A549 (cell line): ENCODE results near the gene PLBD2.

Source experiments
- EP300 ChIP-seq, 2 experiments: fragments of >200 bp; sonication (Bioruptor Twin); formaldehyde crosslinking; IDR thresholded peaks; 2 replicates in 1 of 2; 3 replicates in 1 of 2; pipeline ENCODE4 v1.6.1; 2016 to 2017
- POLR2AphosphoS2 ChIP-seq: conservative IDR thresholded peaks from 2 replicates; pipeline ENCODE4 v1.6.1; 2012; ENCODE audit warnings: low read length, improper control_type of control experiment, inconsistent platforms
- REST ChIP-seq: fragments of 200-600 bp; sonication (generic); IDR thresholded peaks from 2 replicates; pipeline ENCODE4 v1.6.1; 2016; ENCODE audit warnings: antibody characterized with exemption, mild to moderate bottlenecking, moderate library complexity
- TF ChIP-seq, protein P1 (sequence below): fragments of >200 bp; sonication (Bioruptor Twin); formaldehyde crosslinking; IDR thresholded peaks from 3 replicates; pipeline ENCODE4 v1.5.1; 2016

DNA sequence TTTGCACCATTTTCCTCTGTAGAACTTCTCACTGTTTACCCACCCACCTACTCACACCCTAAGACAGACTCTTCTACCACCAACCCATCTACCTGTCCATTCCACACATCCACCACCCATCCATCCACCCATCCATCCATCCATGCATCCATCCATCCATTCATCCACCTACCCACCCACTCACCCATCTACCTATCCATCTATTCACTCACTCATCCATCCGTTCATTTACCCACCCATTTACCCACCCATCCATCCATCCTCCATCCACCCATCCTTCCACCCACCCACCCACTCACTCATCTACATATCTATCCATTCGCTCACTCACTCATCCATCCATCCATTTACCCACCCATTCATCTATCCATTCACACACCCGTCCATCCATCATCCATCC is 15.1 kb downstream of the PLBD2 start:
- TF ChIP-seq REST (no peak), EP300 (IDR thresholded peaks at IDR 0.05) (no peak), POLR2AphosphoS2 (no peak)
- TF ChIP-seq, protein P1, sequence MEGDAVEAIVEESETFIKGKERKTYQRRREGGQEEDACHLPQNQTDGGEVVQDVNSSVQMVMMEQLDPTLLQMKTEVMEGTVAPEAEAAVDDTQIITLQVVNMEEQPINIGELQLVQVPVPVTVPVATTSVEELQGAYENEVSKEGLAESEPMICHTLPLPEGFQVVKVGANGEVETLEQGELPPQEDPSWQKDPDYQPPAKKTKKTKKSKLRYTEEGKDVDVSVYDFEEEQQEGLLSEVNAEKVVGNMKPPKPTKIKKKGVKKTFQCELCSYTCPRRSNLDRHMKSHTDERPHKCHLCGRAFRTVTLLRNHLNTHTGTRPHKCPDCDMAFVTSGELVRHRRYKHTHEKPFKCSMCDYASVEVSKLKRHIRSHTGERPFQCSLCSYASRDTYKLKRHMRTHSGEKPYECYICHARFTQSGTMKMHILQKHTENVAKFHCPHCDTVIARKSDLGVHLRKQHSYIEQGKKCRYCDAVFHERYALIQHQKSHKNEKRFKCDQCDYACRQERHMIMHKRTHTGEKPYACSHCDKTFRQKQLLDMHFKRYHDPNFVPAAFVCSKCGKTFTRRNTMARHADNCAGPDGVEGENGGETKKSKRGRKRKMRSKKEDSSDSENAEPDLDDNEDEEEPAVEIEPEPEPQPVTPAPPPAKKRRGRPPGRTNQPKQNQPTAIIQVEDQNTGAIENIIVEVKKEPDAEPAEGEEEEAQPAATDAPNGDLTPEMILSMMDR: no peak
